HG03066 (cell line): ENCODE data around the gene ING1.
"Not testable (repeated sequence)": the region's sequence is repeated elsewhere in the genome, so short reads cannot be mapped to it uniquely, and the experiment has no call there.

ENCODE experiments used
- ATAC-seq: cut with Tn5 transposase; IDR thresholded peaks from one replicate; pipeline ENCODE4 v1.9.1; 2021; ENCODE audit warnings: low read depth; ENCODE audit not compliant: unreplicated experiment

Gene ING1, protein sequence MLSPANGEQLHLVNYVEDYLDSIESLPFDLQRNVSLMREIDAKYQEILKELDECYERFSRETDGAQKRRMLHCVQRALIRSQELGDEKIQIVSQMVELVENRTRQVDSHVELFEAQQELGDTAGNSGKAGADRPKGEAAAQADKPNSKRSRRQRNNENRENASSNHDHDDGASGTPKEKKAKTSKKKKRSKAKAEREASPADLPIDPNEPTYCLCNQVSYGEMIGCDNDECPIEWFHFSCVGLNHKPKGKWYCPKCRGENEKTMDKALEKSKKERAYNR

GRCh38 chr13:110713642-110713952 is at the start of gene ING1:
TSS of gene ING1 (plus strand) at chr13:110713700. CDS start at chr13:110714150, 450 bp downstream.
- ATAC-seq: no peak

DNA sequence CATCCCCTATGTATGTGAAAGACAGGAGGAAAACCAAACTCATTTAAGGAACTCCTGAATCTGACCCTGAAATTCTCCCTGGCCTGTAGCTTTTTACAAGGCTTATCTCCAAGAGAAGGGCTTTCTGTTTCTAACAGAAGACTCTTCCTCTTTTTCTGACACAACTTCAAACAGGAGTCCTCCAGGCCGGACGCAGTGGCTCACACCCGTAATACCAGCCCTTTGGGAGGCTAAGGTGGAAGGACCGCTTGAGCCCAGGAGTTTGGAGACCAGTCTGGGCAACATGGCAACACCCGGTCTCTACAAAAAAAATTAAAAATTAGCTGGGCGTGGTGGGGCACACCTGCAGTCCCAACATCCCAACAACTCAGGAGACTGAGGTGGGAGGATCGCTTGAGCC is 49.5 kb upstream of the ING1 start:
- ATAC-seq: no peak

DNA sequence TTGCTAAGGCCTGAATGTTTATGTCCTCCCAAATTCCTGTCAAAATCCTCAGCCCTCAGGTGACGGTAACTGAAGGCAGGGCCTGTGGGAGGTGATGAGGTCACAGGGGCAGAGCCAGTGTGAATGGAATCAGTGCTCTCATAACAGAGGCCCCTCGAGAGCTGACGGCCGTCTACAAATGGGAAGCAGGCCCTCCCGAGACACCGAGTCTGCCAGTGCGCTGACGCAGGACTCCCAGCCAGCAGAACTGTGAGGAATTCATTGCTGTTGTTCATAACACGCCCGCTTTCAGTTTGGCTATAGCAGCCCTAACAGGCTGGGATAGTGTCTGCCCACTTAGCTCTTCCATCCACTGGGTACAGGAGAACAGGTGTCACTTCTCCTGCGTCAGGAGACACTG is 48.8 kb upstream of the ING1 start:
- ATAC-seq: no peak

DNA sequence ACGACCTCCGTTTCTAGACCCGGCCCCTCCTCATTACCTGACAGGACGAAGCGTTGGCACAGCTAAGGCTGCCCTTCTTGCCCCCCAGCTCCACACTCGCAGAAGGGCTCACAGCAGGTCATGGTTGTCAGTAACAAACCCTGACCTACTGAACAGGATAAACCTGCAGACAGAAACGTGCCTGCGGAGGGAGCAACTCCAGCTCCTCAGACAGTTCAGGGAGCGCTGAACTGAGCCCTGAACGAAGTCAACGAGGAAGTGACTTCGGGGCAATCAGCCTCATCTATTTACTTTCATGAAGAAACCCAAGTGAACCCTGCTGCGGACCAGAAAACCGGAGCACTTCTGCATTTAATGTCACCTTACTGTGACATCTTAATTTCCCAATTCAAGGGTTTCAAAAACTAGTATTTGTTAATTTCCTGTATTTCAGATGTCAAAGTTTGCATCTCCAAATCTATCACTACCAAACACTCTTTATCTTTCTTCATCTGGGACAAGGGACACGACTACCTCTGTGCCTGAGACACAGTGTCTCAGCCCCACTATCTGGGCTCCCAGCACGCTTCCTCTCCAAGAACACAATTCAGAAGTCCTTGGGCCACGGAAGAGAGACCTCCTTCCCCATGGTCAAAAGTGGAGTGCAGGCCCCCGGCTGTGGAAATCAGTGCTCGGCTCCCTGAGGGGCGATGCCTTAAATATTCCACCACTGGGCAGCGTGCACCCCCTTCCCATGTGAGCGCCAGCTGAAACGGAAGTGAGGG is 47.8 kb upstream of the ING1 start:
- ATAC-seq: no peak

GRCh38 chr13:110666255-110666533 is 47.3 kb upstream of the ING1 start:
- ATAC-seq: no peak

DNA sequence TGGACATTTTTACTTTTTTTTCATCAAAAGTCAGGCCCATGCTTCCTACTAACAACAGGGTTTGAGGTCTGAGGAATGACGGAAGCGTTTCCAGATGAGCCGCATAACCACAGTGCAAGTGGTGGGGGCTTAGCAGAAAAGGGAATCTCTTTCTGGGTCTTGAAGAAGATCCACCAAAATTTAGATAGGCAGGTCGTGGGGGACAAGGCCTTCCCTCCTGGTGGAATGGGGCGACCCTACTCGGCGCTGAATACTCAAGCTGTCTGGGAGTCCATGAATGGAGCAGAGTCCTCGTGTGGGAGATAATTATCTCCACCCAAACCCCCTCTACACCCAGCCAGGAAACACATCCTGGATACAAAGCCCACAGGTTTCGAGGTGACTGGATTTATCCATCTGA is 44.5 kb upstream of the ING1 start:
- ATAC-seq: no peak

DNA sequence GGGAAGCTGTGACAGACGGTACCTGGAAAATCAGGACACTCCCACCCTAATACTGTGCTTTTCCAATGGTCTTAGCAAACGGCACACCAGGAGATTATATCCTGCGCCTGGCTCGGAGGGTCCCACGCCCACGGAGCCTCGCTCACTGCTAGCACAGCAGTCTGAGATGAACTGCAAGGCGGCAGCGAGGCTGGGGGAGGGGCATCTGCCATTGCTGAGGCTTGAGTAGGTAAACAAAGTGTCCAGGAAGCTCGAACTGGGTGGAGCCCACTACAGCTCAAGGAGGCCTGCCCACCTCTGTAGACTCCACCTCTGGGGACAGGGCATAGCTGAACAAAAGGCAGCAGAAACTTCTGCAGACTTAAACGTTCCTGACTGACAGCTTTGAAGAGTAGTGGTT is 43.7 kb upstream of the ING1 start:
- not testable (repeated sequence) for ATAC-seq

GRCh38 chr13:110676595-110677587 is 36.6 kb upstream of the ING1 start:
- peak; percentile 75 for ATAC-seq

DNA sequence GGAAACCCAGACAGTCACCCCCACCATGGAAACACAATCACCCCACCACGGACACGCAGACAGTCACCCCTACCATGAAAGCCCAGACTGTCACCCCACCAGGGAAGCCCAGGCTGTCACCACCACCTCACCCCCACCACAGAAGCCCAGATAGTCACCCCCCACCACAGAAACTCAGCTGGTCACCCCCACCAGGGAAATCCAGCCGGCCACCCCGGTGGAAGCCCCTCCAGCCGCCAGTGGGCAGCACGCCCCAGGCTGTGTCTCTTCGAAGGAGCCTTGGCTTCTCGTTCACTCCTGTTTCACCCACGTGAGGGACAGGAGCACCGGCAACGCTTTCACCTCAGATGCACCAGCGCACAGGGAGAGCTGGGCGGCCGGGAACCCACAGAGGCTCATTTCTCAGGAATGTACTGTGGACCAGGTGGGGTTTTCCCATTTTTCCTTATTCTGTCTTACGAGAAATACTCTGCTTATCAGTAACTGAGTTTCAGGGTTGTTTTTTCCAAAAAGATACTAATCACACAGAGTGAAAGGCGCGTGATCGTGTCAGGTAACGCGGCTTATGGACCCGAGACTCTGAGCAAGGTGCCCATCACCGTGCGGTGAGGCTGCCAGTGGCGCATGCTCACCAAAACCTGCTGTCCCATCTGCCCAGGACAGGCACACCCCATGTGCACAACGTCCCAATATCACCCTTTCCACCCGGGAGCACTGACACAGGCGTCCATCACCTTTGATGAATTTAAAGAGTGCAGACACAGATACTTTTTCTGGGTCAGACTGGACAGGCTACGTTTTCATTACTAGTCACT is 35.6 kb upstream of the ING1 start:
- ATAC-seq: no peak

DNA sequence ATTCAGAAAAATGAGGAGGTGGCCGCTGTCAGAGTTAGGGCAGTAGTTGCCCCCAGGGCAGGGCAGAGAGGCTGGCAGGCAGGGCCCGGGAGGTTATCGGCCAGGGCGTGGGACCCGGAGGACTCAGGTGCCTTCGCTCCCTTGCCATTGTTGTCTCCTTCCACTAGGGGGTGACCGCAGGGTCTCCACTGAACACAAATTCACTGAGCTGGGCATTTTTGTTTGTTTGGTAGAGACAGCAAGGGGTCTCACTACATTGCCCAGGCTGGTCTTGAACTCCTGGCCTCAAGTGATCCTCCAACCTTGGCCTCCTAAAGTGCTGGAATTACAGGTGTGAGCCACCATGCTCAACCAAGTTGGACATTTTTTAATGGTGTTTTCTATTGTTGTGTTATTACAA is 32.6 kb upstream of the ING1 start:
- ATAC-seq: no peak

DNA sequence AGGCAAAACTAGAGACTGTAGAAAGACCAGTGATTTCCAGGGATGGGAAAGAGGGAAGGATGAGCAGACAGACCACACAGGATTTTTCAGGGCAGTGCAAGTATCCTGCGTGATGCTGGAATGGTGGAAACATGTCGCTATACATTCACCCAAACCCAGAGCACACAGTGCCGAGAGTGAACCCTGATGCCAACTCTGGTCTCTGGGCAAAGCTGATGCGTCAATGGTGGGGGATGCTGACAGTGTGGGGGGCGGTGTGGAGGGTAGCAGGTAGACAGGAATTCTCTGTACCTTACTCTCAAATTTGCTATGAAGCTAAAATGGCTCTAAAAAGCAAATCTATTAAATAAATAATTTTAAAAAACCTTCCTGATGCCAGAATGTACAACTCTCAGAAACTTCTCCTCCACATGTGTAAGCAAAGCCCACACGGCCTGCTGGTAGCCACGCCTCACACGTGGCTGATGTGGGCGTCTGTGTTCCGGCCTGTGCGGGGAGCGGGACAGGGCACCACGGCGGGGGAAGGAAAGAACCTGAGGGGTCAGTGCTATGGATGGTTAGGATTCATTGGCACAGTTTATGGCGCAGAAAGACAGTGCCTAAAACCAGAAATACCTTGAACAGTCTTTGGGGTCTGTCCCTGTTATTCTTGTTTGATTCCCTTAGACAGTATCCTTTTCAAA is 31.5 kb upstream of the ING1 start:
- ATAC-seq: no peak

GRCh38 chr13:110682746-110683145 is 30.8 kb upstream of the ING1 start:
- ATAC-seq: no peak

GRCh38 chr13:110683203-110683883 is 30.2 kb upstream of the ING1 start:
- ATAC-seq: no peak

- ATAC-seq: no peak
Measured at GRCh38 chr13:110683921-110684320, 29.6 kb upstream of the ING1 start.

DNA sequence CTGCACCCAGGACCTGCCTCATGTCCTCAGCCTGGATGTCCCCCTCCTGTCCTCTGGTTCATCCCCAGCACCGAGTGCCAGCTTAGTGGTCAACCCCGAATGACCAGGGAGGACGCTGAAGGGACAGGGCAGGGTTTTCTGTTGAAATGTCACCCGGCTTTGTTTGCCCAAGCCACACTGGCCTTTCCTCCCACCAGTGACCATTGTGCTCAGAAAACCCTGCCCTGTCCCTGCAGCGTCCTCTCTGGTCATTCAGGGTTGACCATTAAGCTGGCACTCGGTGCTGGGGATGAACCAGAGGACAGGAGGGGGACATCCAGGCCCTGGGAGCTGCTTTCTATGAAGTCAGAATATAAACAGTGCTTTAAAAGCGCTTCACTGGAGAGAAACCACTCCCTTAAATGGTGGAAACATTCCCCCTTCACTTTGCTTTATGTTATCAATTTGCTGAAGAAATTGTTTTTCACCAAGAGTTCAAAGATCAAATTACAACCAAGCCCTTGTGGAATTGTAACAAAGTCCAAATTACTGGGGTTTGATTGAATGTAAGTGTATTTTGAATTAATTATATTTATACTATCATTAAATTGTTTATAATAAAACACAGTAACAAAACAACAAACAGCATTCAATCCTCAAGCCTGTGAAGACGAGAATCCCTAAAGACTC is 29.0 kb upstream of the ING1 start:
- no peak for ATAC-seq

GRCh38 chr13:110685305-110686020 is 28.0 kb upstream of the ING1 start:
- ATAC-seq: no peak

GRCh38 chr13:110687736-110688135 is 25.8 kb upstream of the ING1 start:
- ATAC-seq: no peak

GRCh38 chr13:110689041-110689440 is 24.5 kb upstream of the ING1 start:
- ATAC-seq: no peak
